ENCODE measurements around the gene RNF19B.

The RNF19B gene

GRCh38 chr1:32904797-32905196, 59.8 kb downstream of the RNF19B start:
- Histone ChIP-seq H3K4me2 (ENCODE audit: insufficient read depth, low read length) (no peak overlapping the region), H4K20me1 (ENCODE audit: insufficient read depth, low read length) (no peaks in the 10 kb centered on the region), H3K36me3 (ENCODE audit: insufficient read depth, low read length) (no peaks in the 10 kb centered on the region), H3K4me1 (ENCODE audit: insufficient read depth, low read length) (no peaks in the 10 kb centered on the region), H3K9ac (ENCODE audit: low read depth, low read length) (no peak overlapping the region), H3K4me3 (ENCODE audit: low read depth in 1 of 2, low read length in 2 of 2) (no peak overlapping the region), H3K27me3 (ENCODE audit: insufficient read depth, low read length, poor library complexity) (no peaks in the 10 kb centered on the region), H2AFZ (ENCODE audit: low read depth, low read length) (no peak overlapping the region), H3K9me3 (ENCODE audit: insufficient read depth, low read length, severe bottlenecking) (no peaks in the 10 kb centered on the region), H3K79me2 (ENCODE audit: insufficient read depth, low read length) (no peaks in the 10 kb centered on the region), H3K27ac (ENCODE audit: low read length) (no peak overlapping the region)
- TF ChIP-seq EZH2 (IDR thresholded peaks at IDR 0.05; ENCODE audit: borderline replicate concordance, low read depth, low read length, severe bottlenecking) = no peak
- no peak for TF ChIP-seq CTCF (IDR thresholded peaks at IDR 0.05; ENCODE audit: borderline replicate concordance, extremely low read depth, low read length, poor library complexity, severe bottlenecking)
- ATAC-seq (ENCODE audit: insufficient read depth, low read depth) = no peak
- no peak for DNase-seq

- DNase-seq (no peak), ATAC-seq (ENCODE audit: insufficient read depth, low read depth) (no peak)
- no peaks in the 10 kb centered on the region for H3K9me3 ChIP-seq (ENCODE audit: insufficient read depth, low read length, severe bottlenecking)
- H3K9ac ChIP-seq (ENCODE audit: low read depth, low read length) = no peak overlapping the region
- H2AFZ ChIP-seq (ENCODE audit: low read depth, low read length) = no peak overlapping the region
- no peak overlapping the region for H3K4me2 ChIP-seq (ENCODE audit: insufficient read depth, low read length)
- no peaks in the 10 kb centered on the region for H4K20me1 ChIP-seq (ENCODE audit: insufficient read depth, low read length)
- H3K36me3 ChIP-seq (ENCODE audit: insufficient read depth, low read length) = no peaks in the 10 kb centered on the region
- no peaks in the 10 kb centered on the region for H3K27me3 ChIP-seq (ENCODE audit: insufficient read depth, low read length, poor library complexity)
- no peak for TF ChIP-seq EZH2 (IDR thresholded peaks at IDR 0.05; ENCODE audit: borderline replicate concordance, low read depth, low read length, severe bottlenecking)
- no peak for TF ChIP-seq CTCF (IDR thresholded peaks at IDR 0.05; ENCODE audit: borderline replicate concordance, extremely low read depth, low read length, poor library complexity, severe bottlenecking)
- no peak overlapping the region for H3K27ac ChIP-seq (ENCODE audit: low read length)
- no peak overlapping the region for H3K4me3 ChIP-seq (ENCODE audit: low read depth in 1 of 2, low read length in 2 of 2)
- no peaks in the 10 kb centered on the region for H3K4me1 ChIP-seq (ENCODE audit: insufficient read depth, low read length)
- H3K79me2 ChIP-seq (ENCODE audit: insufficient read depth, low read length) = no peaks in the 10 kb centered on the region
Measured at GRCh38 chr1:32903991-32904785, 60.4 kb downstream of the RNF19B start.

- DNase-seq (no peak), ATAC-seq (ENCODE audit: insufficient read depth, low read depth) (no peak)
- TF ChIP-seq CTCF (IDR thresholded peaks at IDR 0.05; ENCODE audit: borderline replicate concordance, extremely low read depth, low read length, poor library complexity, severe bottlenecking) (no peak), EZH2 (IDR thresholded peaks at IDR 0.05; ENCODE audit: borderline replicate concordance, low read depth, low read length, severe bottlenecking) (no peak)
- Histone ChIP-seq H3K4me3 (ENCODE audit: low read depth in 1 of 2, low read length in 2 of 2) (no peak overlapping the region), H3K27ac (ENCODE audit: low read length) (no peak overlapping the region), H2AFZ (ENCODE audit: low read depth, low read length) (no peak overlapping the region), H4K20me1 (ENCODE audit: insufficient read depth, low read length) (no peaks in the 10 kb centered on the region), H3K79me2 (ENCODE audit: insufficient read depth, low read length) (no peaks in the 10 kb centered on the region), H3K9me3 (ENCODE audit: insufficient read depth, low read length, severe bottlenecking) (no peaks in the 10 kb centered on the region), H3K36me3 (ENCODE audit: insufficient read depth, low read length) (no peaks in the 10 kb centered on the region), H3K4me1 (ENCODE audit: insufficient read depth, low read length) (no peaks in the 10 kb centered on the region), H3K9ac (ENCODE audit: low read depth, low read length) (no peak overlapping the region), H3K27me3 (ENCODE audit: insufficient read depth, low read length, poor library complexity) (no peaks in the 10 kb centered on the region), H3K4me2 (ENCODE audit: insufficient read depth, low read length) (no peak overlapping the region)
Measured at GRCh38 chr1:32902535-32902920, 62.1 kb downstream of the RNF19B start.
